Midbrain (tissue), 1 donor: ENCODE measurements around the gene METTL16.

Experiments
- DNase-seq: peaks from one replicate; lab custom pipeline; 2025; lab: John Stamatoyannopoulos, UW

METTL16 gene

DNA sequence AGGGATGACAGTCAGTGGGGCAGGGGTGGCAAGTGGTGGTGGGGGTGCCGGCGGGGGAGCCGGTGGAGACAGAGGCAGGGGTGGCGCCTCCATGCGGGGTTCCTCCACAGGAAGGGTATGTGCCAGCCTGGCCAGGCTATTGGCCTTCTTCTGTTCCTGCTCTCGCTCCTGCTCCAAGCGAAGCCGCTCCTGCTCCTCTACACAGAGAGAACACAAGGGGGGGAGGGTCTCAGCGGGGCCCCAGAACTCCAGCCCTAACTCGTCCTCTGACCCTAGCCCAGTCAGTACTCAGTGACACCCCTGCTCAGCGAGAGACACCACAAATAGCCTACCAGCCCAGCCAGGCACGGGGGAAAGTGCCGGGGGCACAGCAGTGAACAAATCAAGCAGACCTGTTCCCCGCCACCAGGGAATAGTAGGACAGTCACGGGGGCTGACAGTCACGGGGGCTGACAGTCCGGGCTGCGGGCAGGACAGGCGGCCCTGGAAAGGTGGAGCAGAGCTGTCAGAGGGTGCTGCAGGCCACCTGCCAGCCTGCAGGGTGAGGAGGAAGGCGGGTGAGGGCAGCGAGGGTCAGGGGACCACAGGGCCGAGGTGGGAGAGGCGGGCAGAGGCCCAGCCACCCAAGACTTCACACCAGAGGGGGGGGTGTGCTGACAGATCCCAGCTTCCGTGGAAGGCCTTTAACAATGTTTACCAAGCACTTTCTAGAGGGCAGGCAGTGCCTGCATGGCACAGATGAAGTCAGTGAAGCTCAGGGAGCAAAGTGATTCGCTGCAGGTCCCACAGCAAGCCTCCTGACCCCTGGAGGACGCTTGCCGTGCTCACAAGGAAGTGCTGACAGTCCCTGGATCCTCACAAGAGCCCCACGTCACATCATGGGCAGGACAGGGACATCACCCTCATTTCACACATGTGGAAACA is 116.2 kb downstream of the METTL16 start:
- no peak for DNase-seq

DNA sequence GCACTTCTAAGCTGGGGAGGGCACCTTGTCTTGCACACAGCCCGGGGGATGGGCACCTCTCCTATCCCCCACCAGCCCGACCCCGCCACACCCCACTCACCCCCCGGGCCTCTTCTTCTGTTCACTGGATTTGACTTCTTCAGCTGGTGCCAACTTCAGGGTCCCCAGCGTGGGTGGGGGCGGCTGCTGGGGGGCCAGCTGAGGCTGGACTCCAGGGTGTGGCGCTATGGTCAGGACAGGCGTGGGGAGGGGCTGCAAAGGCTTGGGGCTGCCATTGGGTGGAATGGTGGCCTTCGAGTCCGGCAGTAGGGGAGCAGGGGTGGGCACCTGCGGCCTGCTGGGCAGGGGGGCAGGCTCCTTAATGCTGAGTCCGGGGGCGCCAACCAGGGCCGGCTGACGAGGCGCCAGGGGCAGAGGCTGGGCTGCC is 116.9 kb downstream of the METTL16 start:
- DNase-seq, result no peak

DNA sequence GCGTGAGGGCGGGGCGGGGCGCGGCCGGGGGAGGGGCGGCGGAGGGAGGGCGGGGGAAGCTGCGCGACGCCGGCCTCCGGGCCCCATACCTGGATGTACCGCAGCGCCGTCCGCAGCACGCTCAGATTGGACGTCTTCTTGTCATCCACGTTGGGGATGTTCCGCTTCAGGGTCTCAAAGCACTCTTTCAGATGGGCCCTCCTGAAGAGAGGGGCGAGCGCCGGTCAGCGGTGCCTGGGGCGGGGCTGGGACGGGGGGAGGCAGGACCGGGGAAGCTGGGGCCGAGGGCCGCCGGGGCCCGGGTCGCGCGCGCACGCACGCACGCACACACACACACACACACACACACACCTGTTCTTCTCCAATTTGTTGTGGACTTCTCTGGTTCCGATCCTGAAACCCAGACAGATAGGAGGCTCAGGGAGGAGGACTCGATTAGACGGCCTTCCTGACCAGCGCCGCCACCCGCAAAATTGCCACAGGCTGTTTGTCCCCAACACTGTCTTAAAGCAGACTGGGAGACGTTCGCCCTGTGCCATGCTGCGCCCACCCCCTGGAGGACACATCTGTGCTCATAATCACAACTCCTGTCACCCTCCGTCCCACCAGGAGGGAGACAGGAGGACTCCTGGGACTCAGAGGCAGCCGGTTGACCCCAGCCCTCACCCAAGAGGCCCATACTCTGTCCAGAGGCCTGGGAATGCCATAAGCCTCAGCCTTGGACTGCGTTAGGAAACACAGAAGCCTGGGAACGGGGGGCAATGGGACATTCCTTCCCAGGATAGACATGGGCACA is 117.5 kb downstream of the METTL16 start:
- DNase-seq, result no peak

DNA sequence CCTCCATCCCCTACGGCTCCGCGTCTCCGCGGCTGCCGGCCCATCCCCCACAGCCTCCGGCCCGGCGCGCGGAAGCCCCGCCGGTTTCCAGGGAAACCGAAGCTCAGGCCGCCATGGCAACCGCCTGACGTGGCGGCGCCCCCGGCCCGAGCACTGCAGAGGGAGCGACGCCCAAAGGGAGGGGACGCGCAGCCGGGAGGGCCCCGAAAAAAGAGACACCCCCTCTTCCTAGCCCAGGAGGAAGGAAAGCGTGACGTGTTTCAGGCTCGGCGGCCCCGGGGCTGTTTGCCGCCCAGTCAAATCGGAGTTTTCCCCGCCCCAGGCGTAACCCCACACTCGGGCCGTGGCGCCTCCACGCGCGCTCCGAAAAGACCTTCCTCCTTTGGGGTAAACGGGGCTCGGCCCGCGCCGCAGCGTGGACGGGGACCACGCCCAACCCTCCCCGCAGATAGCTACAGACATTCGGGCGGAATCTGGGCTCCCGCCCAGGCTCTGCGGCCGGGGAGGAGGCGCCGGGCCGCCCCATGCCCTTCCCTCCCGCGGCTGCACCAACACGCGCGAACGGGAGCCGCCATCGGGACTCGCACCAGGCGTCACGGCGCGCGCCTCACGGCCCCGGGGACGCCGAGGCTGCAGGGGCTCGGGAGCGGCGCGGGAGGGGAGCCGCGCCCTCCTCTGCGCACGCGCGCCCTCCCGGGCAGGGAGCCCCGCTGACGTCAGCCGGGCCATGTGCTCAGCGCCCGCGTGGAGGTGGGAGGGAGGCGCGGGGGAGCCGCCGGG is 118.3 kb downstream of the METTL16 start:
- DNase-seq, result peak; percentile 93

GRCh38 chr17:2392252-2393173 is 119.2 kb downstream of the METTL16 start:
- peak; percentile 95 for DNase-seq

DNA sequence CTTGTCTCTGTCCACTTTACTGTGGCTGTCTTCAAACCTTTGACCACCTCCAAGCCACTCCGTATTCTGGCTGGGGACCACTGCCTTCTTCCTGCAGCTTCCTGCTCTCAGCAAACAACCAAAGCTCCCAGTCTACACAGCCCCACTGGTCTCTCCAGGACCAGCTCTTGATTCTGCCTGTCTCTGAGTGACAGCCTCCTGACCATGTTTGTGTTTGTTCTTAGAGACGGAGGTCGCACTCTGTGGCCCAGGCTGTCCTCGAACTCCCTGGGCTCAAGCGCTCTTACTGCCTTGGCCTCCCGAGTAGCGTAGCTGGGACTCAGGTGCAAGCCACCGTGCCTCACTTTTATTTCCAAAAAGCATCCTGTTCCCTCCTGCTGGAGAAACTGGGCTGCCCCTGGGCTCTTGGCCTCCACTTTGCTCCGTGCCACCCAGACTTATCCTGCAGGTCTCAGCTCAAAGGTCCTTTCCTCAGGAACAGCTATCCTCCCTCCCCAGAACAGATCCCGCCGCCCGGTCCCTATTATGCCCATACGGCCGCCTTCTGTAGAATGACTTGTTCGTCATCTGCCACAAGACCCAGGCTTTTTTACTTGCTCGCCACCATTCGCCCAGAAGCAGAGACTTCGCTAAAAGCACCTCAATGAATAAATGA is 120.0 kb downstream of the METTL16 start:
- no peak for DNase-seq

DNA sequence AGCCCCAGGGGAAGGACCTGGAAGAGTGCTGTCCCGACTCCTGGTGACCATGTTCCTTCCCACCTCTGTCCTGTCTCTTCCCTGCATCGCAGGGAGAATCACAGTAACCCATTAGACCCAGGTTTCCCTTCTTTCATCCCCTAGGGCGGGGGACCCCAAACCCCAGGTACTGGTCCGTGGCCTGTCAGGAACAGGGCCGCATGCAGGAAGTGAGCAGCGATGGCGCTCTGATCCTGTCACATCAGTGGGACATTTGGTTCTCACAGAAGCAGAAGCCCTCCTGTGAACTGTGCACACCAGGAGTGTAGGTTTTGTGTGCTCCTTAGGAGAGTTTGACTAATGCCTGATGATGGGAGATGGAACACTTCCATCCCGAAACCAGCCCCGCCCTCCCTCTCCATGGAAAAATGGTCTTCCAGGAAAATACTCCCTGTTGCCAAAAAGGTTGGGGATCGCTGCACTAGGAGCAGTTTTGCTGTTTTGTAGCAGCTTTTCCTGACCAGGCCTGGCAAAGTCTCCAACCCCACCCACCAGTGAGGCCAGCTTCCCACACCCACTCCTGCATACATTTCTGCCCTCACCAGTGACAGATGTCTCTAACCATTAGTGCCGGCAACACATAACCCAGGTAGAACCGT is 121.4 kb downstream of the METTL16 start:
- DNase-seq, result no peak

DNA sequence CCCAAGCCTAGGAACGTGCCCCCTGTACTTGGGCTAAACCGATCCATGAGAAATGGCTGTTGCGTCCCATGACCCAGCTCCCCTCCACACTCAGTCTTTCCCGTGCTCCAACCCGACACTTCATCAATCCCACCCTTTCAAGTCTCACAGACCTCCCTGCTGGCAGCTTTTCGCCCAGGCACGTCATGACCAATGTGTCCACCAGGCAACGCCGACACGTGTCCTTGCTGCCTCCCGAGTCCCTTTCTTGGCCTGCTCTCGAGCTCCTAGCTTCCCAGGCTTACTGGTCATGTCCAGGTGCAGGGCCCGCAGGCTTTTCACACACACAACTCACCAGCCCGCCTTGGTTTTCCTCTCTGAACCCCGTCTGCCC is 123.0 kb downstream of the METTL16 start:
- no peak for DNase-seq

GRCh38 chr17:2388020-2388682 is 123.5 kb downstream of the METTL16 start:
- DNase-seq, result no peak

GRCh38 chr17:2387086-2388019 is 124.3 kb downstream of the METTL16 start:
- no peak for DNase-seq

- DNase-seq, result no peak
Observed at GRCh38 chr17:2386400-2387085, 125.1 kb downstream of the METTL16 start.

DNA sequence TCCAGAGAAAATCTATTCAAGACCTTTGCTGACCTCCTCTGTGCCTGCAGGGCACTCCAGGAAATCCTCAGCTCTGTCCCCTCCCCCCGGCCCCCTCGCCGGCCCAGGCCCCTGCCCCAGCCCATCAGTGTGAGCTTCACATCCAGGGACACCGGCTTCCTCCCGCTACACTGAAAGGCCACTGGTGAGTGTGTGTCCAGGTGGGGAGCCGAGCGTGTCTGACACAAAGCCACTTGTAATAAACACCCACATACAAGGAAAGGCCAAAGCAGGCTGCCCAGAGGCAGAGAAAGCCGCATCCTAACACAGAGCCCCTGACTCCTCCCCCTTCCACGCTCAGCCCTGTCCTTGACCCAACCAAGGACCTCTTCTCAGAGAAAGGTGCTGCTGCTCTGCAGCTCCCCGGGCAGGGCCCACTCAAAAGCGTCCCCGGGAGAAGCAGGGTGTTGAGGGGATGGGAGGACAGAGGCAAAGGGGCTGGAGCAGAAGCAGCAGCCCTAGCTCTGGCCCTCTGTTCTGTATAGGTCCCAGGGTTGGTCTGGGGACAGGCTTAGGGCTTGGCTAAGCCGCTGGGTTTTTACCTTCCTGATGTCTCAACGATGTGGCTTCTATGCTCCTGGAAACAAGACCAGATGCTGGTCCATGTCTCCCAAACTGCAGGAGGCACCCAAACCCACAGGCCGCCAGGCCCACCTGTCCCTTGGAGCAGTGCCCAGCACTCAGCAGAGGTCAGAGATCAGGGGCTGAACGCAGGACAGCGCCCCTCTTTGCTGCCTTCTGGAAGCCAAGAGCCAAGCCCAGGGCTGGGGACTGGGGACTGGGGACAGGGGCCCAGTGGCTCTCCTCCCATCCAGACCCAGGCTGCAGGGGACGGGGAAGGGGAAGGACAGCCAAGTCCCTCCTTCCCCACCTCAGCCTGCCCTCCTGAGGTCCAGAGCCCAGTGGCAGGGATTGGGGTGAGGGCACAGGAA is 126.2 kb downstream of the METTL16 start:
- DNase-seq, result no peak

DNA sequence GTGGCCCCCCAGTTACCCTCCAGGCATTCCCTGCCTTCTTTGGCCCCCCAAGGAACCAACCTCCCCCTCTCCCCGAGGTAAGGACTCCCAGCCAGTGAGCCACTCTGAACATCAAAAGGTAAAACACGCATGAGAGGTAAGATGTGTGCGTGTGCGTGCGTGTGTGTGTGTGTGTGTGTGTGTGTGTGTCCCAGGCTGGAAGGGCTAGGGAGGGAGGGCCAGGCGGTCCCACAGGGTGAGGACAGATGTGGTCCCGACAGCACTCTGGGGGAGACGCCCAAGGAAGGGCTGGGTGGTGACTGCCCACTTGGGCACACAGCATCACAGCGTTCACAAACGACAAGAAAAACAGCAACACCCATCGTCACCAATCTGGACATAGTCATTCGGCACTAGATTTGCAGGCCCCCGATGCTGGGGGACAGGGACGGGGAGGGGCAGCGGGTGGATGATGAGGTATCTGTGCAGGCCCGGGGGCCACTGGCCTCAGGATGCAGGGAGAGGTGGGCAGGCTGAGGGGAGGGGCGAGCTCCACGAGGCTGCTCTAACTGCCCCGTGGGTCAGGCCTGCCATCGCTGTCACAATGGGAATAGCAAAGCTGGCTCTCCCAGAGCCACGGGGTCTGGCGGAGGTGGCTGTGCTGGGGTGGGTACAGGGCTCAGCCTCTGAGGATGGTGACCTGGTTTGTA is 127.1 kb downstream of the METTL16 start:
- DNase-seq, result no peak

DNA sequence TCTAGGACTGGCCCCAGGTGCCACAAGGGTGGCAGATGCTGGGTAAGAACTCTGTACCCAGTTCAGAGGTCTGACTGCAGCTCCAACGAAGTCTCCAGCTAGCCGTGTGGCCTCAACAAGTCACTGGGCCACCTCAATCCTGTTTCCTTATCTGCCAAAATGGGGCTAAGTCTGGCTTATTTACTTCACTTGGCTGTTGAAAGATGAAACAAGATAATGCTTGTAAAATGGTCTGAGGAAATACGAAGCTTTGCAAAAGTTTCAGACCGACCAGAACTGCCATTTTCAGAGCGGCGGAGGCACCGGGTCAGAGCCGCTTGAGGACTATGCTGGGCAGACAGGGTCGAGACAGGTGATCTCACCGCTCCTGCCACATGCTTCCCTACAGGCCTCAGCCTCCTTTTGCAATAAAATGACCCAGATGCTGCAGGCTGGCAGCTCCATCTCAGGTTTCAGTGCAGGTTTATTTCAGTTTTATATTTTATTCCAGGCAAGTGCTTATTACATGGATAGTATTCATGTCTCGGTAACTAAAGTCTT is 128.0 kb downstream of the METTL16 start:
- DNase-seq, result no peak

- DNase-seq, result no peak
Observed at GRCh38 chr17:2380950-2381649, 130.6 kb downstream of the METTL16 start.
